Upper lobe of left lung (tissue), 6 donors: ENCODE results near the gene PHF21A. TPM values are rescaled to one million over a fixed set of nuclear protein-coding genes. Genes with fewer than 3 reads are reported as not detected.

Experiments used
- ATAC-seq, 2 donors: fragments of 200-7000 bp; cut with Tn5 transposase; one replicate each; pipeline ENCODE4 v1.9.1; 2022; ENCODE audit warnings: mild to moderate bottlenecking in 2 of 2, moderate library complexity in 2 of 2; ENCODE audit not compliant: low FRiP score in 2 of 2
- DNase-seq, 2 donors: peaks; one replicate each; pipeline ENCODE4 v3.0.0-alpha.2; 2019 to 2020
- H3K27ac ChIP-seq, 4 donors: fragments of 200-600 bp; sonication (generic); one replicate each; pipeline ENCODE4 v1.5.1; 2016 to 2019
- H3K27me3 ChIP-seq, 4 donors: fragments of 200-600 bp; sonication (generic); one replicate each; pipeline ENCODE4 v1.5.1; 2017 to 2019
- H3K36me3 ChIP-seq, 4 donors: fragments of 200-600 bp; sonication (generic); one replicate each; pipeline ENCODE4 v1.5.1; 2016 to 2019
- H3K4me1 ChIP-seq, 4 donors: fragments of 200-600 bp; sonication (generic); one replicate each; pipeline ENCODE4 v1.5.1; 2018 to 2019
- H3K4me3 ChIP-seq, 4 donors: fragments of 200-600 bp; sonication (generic); one replicate each; pipeline ENCODE4 v1.5.1; 2017 to 2019; ENCODE audit warnings: mild to moderate bottlenecking in 2 of 4, moderate library complexity in 1 of 4
- H3K9me3 ChIP-seq, 4 donors: fragments of 200-600 bp; sonication (generic); one replicate each; pipeline ENCODE4 v1.5.1; 2018 to 2019
- EP300 ChIP-seq, 4 donors: sonication (generic); formaldehyde crosslinking; IDR thresholded peaks; one replicate each; pipeline ENCODE4 v1.5.1; 2017; ENCODE audit warnings: antibody characterized with exemption in 4 of 4, control low read depth in 2 of 4
- POLR2A ChIP-seq, 4 donors: fragments of 450-650 bp; IDR thresholded peaks; one replicate each; pipeline ENCODE4 v1.5.1; 2016 to 2017; ENCODE audit warnings: antibody characterized with exemption in 4 of 4, mild to moderate bottlenecking in 2 of 4
- POLR2AphosphoS5 ChIP-seq, 2 donors: sonication (generic); formaldehyde crosslinking; IDR thresholded peaks; one replicate each; pipeline ENCODE4 v1.5.1; 2017; ENCODE audit warnings: antibody characterized with exemption in 2 of 2
- WGBS, 2 donors: methylation state at CpG; one replicate each; pipeline ENCODE4 v1.1.5; 2017 to 2018; 5-methylcytosine and 5-hydroxymethylcytosine counted together
- total RNA-seq, 6 donors: library from RNA; depleted of rRNA in 4 of 6; stranded (reverse); fragments of >200 nt in 4 of 6; gene quantifications; one replicate each; pipeline versions ENCODE4 v1.1.0 to v1.2.1, GENCODE V29; 2016 to 2021
- TF ChIP-seq, protein P1 (sequence below), 6 experiments: fragments of 450-650 bp in 4 of 6; fragments of 200-600 bp in 2 of 6; sonication (generic) in 2 of 6; IDR thresholded peaks; one replicate each; pipeline ENCODE4 v1.5.1; 2016 to 2019; ENCODE audit warnings: antibody characterized with exemption in 6 of 6
- donor health status: DM: no; HTN: no; CAD: no; lungs with moderate emphysema.
- donor health status: DM: no; HTN: yes; CAD: no; lungs with severe emphysema.

PHF21A gene
- total RNA-seq, 6 donors from 2014 or later = 21.1 to 99.5 (median 52.2) TPM

DNA sequence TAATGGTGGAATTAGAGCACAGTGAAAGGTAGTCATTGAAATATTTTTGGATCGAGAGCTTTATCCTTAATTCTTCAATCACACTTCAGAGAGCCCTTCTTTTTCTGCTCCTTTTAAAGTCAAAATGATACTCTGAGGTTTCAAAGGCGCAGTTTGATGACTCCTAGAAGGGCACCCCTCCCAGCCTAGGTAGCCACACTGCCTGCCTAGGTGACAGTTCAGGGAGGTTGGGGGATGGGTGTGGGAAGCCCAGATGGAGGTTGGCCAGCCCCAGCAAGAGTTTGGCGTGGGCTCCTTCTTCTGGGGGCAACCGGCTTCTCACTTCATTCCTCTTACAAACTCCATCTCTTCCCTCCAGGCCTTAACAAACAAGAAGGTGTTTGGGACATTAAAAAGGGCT, 28.6 kb upstream of the PHF21A start:
- no peaks in the 10 kb centered on the region for H3K36me3 ChIP-seq
- ATAC-seq (no peak), DNase-seq (no peak)
- H3K27me3 ChIP-seq = no peaks in the 10 kb centered on the region
- no peak overlapping the region for H3K4me3 ChIP-seq
- H3K27ac ChIP-seq = no peak overlapping the region
- H3K4me1 ChIP-seq = no peaks in the 10 kb centered on the region
- no peaks in the 10 kb centered on the region for H3K9me3 ChIP-seq
- WGBS, 2 donors = 80 to 83% methylated on average over 4 of the region's 4 CpGs
- TF ChIP-seq POLR2A (IDR thresholded peaks at IDR 0.05) (no peak), EP300 (IDR thresholded peaks at IDR 0.05) (no peak), POLR2AphosphoS5 (IDR thresholded peaks at IDR 0.05) (no peak)
- TF ChIP-seq, protein P1, sequence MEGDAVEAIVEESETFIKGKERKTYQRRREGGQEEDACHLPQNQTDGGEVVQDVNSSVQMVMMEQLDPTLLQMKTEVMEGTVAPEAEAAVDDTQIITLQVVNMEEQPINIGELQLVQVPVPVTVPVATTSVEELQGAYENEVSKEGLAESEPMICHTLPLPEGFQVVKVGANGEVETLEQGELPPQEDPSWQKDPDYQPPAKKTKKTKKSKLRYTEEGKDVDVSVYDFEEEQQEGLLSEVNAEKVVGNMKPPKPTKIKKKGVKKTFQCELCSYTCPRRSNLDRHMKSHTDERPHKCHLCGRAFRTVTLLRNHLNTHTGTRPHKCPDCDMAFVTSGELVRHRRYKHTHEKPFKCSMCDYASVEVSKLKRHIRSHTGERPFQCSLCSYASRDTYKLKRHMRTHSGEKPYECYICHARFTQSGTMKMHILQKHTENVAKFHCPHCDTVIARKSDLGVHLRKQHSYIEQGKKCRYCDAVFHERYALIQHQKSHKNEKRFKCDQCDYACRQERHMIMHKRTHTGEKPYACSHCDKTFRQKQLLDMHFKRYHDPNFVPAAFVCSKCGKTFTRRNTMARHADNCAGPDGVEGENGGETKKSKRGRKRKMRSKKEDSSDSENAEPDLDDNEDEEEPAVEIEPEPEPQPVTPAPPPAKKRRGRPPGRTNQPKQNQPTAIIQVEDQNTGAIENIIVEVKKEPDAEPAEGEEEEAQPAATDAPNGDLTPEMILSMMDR (IDR thresholded peaks at IDR 0.05) = no peak

DNA sequence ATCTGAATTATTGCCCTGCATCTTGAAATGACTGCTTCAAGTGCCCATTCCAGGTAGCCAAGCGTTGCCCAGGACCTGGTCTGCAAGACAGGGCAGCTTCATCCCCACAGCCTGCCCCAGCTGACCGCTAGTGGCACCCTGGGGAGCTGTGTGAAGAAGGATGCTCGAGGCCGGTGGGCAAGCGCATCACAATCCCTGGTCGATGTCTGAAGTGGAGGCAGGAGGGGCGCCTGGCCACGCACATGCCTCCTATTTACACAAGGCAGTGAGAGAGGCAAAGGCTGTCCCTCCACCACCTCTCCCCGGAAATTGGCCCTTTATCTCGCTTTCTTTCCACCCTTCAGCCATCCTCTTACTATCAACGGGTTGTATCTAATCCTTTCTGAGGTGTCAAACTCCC, 28.1 kb upstream of the PHF21A start:
- H3K9me3 ChIP-seq = no peaks in the 10 kb centered on the region
- no peaks in the 10 kb centered on the region for H3K36me3 ChIP-seq
- no peaks in the 10 kb centered on the region for H3K27me3 ChIP-seq
- ATAC-seq (no peak), DNase-seq (peak in 1 of 2 donors; percentile 46)
- H3K4me1 ChIP-seq = no peaks in the 10 kb centered on the region
- H3K4me3 ChIP-seq = no peak overlapping the region
- TF ChIP-seq, protein P1 (IDR thresholded peaks at IDR 0.05) = no peak
- TF ChIP-seq POLR2A (IDR thresholded peaks at IDR 0.05) (no peak), POLR2AphosphoS5 (IDR thresholded peaks at IDR 0.05) (no peak), EP300 (IDR thresholded peaks at IDR 0.05) (no peak)
- WGBS, 2 donors = 19 to 25% methylated on average over 8 to 10 of the region's 11 CpGs
- H3K27ac ChIP-seq = no peak overlapping the region

DNA sequence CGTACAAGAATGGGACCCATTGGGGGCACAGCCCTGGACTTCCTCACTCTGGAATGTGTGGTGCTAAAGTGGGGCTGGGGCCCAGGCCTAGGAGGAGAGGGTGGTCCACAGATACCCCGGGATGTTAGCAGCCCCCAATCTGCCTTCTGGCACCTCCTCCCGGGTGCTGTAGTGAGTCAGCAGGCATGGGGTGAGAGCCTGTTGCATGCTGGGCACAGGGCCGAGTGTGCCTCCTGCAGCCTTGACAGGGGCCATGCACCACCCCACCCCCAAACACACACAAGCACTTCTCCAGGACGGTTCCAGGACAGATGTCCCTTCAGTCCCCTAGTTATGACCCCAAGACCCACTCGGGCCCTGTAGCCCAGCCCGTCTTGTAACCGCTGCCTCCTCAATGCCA, 23.5 kb upstream of the PHF21A start:
- H3K9me3 ChIP-seq = no peaks in the 10 kb centered on the region
- H3K27ac ChIP-seq = no peak overlapping the region
- TF ChIP-seq POLR2A (IDR thresholded peaks at IDR 0.05) (no peak), POLR2AphosphoS5 (IDR thresholded peaks at IDR 0.05) (no peak), EP300 (IDR thresholded peaks at IDR 0.05) (no peak)
- TF ChIP-seq, protein P1 (IDR thresholded peaks at IDR 0.05) = no peak
- H3K27me3 ChIP-seq = no peaks in the 10 kb centered on the region
- no peak overlapping the region for H3K4me3 ChIP-seq
- no peaks in the 10 kb centered on the region for H3K4me1 ChIP-seq
- ATAC-seq (peak in 1 of 2 donors; percentile 19), DNase-seq (peak in 1 of 2 donors; percentile 25)
- WGBS, 2 donors = 84 to 85% methylated on average over 8 of the region's 8 CpGs
- H3K36me3 ChIP-seq = no peaks in the 10 kb centered on the region

DNA sequence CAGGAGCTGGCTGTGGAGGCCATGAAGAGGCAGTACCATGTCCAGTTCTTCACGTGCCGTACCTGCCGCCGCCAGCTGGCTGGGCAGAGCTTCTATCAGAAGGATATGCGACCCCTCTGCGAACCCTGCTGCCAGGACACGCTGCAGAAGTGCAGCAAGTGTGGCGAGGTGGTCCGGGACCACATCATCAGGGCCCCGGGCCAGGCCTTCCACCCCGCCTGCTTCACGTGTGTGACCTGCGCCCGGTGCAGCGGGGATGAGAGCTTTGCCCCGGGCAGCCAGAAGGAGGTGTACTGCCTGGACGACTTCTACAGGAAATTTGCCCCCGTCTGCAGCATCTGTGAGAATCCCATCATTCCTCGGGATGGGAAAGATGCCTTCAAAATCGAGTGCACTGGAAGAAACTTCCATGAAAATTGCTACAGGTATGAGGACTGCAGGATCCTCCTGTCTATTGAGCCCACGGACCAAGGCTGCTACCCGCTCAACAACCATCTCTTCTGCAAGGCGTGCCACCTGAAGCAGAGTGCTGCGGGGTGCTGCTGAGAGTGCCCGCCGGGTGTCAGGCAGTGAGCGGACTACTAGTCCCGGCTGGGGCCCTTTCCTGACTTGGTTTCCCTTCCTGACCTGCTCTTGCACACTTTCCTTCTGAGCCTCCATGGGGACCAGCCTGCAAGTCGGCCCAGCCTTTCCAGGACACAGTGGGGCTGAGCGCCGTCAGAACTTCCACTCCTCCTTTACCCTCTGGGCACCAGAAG, 22.0 kb upstream of the PHF21A start:
- no peak for ATAC-seq
- DNase-seq = peak in 1 of 2 donors; percentile 68
- Histone ChIP-seq H3K9me3 (no peaks in the 10 kb centered on the region), H3K36me3 (no peaks in the 10 kb centered on the region), H3K4me3 (no peak overlapping the region), H3K4me1 (no peaks in the 10 kb centered on the region), H3K27me3 (no peaks in the 10 kb centered on the region), H3K27ac (no peak overlapping the region)
- TF ChIP-seq POLR2AphosphoS5 (IDR thresholded peaks at IDR 0.05) (no peak), POLR2A (IDR thresholded peaks at IDR 0.05) (no peak), EP300 (IDR thresholded peaks at IDR 0.05) (no peak)
- TF ChIP-seq, protein P1 (IDR thresholded peaks at IDR 0.05) = no peak
- WGBS, 2 donors = 85 to 92% methylated on average over 21 to 31 of the region's 31 CpGs

DNA sequence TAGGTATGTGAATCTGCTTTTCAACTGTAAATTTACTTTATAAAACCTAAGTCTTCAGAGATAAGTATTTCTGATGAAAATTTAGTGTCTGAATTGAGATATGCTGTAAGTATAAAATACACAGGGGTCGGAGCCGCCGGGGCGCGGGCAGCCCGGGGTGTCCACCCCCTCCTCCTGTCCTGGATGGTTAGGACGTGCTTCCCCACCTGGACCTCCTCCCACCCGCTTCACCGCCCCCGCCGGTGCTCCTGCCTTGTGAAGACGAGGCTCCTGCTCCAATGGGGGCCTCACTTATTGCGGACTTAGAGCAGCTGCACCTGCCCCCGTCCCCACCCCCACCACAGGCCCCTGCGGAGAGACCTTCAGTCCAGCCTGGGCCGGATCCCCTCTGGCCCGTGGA, 21.3 kb upstream of the PHF21A start:
- 79 to 84% methylated on average over 17 of the region's 17 CpGs for WGBS, 2 donors
- H3K27me3 ChIP-seq = no peaks in the 10 kb centered on the region
- ATAC-seq = peak in 1 of 2 donors; percentile 35
- DNase-seq = peak in 1 of 2 donors; percentile 76
- H3K4me3 ChIP-seq = no peak overlapping the region
- no peaks in the 10 kb centered on the region for H3K9me3 ChIP-seq
- no peaks in the 10 kb centered on the region for H3K36me3 ChIP-seq
- H3K4me1 ChIP-seq = no peaks in the 10 kb centered on the region
- H3K27ac ChIP-seq = no peak overlapping the region
- TF ChIP-seq POLR2AphosphoS5 (IDR thresholded peaks at IDR 0.05) (no peak), POLR2A (IDR thresholded peaks at IDR 0.05) (no peak), EP300 (IDR thresholded peaks at IDR 0.05) (no peak)
- TF ChIP-seq, protein P1 (IDR thresholded peaks at IDR 0.05) = no peak
